Stimulated activated CD4-positive, alpha-beta T cell treated with anti-CD3 and anti-CD28 coated beads, TNF-alpha, amount 100 ng/mL, for 24 hours (primary cell): ENCODE measurements around the gene KRT39.

ENCODE experiments used
- DNase-seq, 3 experiments: peaks; one replicate each; pipeline ENCODE4 v3.0.0-alpha.2; 2020; ENCODE audit warnings: low read depth in 3 of 3

The KRT39 gene

GRCh38 chr17:40980596-40980995 is 13.8 kb upstream of the KRT39 start:
- DNase-seq = no peak

DNA sequence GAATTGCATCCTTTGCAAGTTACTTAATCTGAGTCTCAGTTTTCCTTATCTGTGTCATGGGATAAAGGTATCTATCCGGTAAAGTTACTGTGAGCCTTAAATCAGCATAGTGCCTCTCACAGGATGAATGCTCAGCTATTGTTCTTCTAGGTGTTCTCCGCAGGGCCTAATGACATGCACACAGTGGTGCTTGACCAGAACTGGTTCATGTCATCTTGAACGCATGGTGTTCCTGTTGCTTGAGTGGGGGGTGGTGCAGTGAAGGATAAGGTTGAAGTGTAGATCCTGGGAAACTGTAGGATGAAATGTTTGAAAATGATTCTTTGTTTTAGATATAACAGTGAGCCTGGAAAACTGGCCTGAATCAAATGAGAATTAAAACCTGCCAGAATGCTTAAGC is 13.4 kb upstream of the KRT39 start:
- DNase-seq = no peak

DNA sequence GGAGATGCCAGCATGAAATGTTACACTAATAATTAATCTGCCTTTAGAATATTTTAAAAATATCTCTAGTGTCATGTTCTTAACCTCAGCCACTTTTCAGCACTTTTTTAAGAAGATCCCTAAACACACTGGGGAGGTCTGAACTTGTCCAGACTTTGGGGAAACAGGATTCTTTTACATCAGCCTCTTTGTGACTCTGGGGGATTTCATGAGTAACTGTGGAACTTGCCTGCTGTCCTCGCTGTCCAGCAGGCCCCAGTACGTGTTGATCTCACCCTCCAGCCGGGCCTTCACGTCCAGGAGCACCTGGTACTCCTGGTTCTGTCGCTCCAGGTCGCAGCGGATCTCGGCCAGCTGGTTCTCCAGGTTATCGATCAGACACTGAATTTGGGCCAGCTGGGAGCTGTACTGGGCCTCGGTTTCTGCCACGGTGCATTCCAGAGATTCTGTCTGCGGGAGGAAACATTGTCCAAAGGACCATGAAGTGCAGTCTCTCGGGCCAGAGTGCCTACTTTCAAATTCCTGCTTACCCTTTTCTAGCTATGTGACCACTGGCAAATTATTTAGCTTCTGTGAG is 11.9 kb upstream of the KRT39 start:
- DNase-seq = no peak

DNA sequence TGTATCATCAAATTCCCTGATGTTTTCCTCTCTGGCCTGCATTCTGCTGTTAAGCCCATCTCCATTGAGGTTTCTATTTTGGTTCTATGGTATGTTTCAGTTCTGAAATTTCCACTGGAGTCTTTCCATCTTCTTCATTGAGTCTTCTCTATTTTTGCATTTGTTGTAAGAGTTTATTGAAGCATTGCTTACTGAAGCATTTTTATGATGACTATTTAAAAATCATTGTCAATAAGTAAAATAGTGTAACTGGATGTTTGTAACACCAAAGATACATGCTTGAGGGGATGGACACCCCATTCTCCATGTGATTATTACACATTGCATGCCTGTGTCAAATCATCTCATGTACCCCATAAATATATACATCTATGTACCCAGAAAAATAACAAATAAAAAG is 8.8 kb upstream of the KRT39 start:
- no peak for DNase-seq

- no peak for DNase-seq
These were observed 7.6 kb upstream of the KRT39 start for GRCh38 chr17:40974366-40974765.

- DNase-seq = no peak
These were observed 834 bp upstream of the KRT39 start for GRCh38 chr17:40967582-40967981.

DNA sequence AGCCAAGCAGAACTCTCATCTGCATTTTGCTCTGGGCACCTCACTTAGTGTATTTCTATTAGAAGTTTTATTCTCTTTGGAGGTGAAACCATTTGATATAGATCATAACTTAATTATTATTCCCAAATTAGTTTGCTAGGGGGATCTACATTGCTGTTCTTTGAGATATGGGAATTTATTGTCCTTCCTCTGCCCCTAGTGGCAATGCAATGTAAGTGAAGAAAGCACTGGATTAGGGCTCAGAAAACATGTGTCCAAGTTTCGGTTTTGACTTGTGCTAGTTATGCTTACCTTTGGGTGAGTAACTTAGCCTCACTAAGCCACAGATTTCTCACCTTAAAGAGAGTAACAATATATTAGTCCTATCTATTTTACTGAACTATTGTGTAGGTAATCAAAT is 2.9 kb downstream of the KRT39 start:
- no peak for DNase-seq

GRCh38 chr17:40962059-40962561 is 4.6 kb downstream of the KRT39 start:
- DNase-seq = no peak

- DNase-seq = no peak
These were observed 5.2 kb downstream of the KRT39 start for GRCh38 chr17:40961591-40961990.

GRCh38 chr17:40960144-40960543 is 6.6 kb downstream of the KRT39 start:
- no peak for DNase-seq

- no peak for DNase-seq
These were observed 8.4 kb downstream of the KRT39 start for GRCh38 chr17:40958086-40958953.

- DNase-seq = no peak
These were observed 10.1 kb downstream of the KRT39 start for GRCh38 chr17:40956401-40957254.

GRCh38 chr17:40953881-40954280 is 12.9 kb downstream of the KRT39 start:
- peak in 1 of 3 experiments; percentile 18 for DNase-seq

DNA sequence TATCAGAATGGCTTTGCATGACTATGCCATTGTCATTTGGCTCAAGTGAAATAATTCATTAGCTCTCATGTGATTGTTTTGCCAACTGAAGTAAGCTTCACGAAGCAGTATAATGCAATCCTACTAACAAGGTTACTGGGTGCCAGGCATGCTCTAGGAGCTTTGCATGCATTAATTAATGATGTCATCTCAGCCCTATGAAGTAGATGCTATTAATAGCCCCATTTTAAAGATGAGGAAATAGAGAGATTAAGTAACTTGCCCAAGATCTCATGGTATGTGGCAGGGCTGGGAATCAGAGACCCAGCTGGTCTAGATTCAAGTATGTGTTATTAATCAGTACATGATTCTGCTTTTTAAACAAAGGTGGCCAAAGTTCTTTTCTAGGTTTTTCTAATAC is 14.1 kb downstream of the KRT39 start:
- no peak for DNase-seq

- DNase-seq = no peak
These were observed 14.6 kb downstream of the KRT39 start for GRCh38 chr17:40952154-40952553.

DNA sequence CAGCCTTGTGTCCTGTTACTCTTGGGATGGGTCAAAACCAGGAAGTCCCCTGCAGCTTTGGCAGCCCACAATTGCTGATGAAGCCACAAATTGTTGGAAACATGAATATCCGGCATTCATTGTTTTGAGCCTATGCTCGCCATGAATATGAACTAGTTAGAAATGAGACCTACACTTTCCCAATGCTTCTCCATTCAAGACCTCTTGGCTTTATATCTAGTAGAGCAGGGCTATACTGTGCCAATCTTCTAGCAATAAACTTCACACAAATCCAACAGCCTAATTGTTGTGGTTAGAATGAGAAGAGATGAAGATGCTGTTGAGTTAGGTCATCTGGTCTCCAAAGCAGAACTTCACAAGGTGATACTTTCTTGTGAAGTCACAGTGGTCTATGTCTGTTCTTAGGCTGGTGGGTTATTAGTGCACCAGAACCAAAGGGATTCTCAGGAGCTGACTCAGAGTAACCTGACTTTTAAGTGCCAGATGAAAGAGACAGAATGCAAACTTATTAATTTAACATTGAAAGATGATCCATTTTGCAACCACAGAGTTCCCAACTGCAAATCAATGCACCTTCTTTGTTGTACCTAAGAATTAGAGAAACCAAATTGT is 15.6 kb downstream of the KRT39 start:
- no peak for DNase-seq

DNA sequence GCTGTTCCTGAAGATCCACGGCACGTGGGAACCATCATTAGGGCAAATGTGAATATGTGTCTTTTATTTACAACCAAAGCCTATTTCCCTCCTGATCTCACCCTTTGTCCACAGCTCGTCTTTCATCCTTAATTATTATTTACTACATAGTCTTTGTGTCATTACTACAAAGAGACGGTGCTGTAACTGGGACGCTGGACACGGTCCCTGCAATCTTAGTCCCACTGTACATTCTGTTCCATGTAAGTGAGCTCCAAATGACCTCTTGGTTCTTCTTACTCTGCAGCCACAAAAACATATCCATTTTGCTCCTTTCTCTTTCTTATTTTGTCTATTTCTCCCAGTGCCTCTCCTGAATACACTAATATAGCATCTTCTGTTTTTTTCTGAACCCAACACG is 16.6 kb downstream of the KRT39 start:
- DNase-seq = no peak

- no peak for DNase-seq
These were observed 17.3 kb downstream of the KRT39 start for GRCh38 chr17:40949418-40949817.

DNA sequence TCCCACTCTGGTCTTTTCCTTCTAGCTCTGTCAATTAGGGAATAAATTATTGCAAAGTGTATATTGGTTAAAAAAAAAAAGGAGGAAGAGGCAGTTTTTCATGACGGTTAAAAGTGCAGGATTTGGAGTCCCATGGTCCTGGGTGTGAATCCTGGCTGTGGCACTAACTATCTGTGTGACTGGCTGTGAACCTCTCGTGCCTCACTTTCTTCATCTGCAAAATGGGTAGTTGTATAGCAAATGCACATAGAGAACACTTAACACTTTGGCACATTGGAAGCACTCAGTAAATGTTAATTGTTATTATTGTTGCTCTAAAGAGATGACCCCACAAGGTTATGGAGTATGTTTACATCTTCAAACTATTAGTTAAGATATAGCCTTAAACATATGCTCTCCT is 18.8 kb downstream of the KRT39 start:
- no peak for DNase-seq

- DNase-seq = no peak
These were observed 21.3 kb downstream of the KRT39 start for GRCh38 chr17:40945414-40945813.

DNA sequence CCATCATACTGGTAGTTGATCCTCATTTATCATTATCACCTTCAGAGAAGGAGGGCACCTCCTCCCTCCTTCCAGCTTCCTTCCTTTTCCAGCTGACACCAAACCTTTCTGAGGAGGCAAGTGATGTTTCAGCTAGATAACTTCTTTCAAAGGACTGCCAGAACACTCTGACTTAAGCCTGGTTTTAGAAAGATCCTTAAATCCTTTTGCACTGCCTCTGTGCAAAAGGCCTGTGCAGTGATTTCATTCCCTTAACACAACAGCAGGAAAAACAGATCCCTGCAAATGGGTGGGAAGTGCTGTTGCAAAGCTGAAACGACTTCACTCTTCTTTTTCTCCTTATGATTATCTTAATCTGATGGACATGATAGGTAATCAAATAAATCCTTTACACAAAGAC is 22.2 kb downstream of the KRT39 start:
- no peak for DNase-seq

DNA sequence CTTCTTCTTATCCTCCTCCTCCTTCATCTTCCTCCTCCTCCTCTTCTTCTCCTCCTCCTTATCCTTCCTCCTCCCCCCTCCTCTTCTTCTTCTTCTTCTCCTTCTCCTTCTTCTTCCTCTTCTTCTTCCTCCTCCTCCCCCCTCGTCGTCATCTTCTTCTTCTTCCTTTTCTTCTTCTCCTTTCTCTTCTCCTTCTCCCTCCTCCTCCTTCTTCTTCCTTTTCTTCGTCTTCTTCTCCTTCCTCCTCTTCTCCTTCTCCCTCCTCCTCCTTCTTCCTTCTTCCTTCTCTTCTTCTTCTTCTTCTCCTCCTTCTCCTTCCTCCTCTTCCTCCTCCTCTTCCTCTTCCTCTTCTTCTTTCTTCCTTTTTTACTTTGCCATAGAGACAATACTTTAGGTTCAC is 24.2 kb downstream of the KRT39 start:
- DNase-seq = no peak
